NCI-H748 (cell line): ENCODE measurements around the gene ZNF507.
"Not testable (repeated sequence)": the region's sequence is repeated elsewhere in the genome, so short reads cannot be mapped to it uniquely, and the experiment has no call there.

Experiments
- DNase-seq: peaks from one replicate; lab custom pipeline; 2025; ENCODE audit not compliant: unreplicated experiment; lab: John Stamatoyannopoulos, UW

Gene ZNF507

DNA sequence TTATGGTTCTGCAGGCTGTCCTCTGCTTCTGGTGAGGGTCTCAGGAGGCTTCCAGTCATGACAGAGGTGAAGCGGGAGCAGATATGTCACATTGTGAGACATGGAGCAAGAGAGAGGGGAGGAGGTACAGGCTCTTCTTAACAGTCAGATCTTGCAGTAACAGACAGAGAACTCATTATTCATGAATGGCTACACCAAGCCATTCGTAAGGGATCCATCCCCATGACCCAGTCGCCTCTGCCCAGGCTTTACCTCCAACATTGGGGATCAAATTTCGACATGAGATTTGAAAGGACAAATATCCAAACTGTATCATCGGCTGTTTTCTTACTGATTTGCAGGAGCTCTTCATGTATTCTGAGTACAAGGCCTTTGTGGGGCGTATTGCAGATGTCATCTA lies 21.7 kb downstream of the ZNF507 start:
- no peak for DNase-seq

DNA sequence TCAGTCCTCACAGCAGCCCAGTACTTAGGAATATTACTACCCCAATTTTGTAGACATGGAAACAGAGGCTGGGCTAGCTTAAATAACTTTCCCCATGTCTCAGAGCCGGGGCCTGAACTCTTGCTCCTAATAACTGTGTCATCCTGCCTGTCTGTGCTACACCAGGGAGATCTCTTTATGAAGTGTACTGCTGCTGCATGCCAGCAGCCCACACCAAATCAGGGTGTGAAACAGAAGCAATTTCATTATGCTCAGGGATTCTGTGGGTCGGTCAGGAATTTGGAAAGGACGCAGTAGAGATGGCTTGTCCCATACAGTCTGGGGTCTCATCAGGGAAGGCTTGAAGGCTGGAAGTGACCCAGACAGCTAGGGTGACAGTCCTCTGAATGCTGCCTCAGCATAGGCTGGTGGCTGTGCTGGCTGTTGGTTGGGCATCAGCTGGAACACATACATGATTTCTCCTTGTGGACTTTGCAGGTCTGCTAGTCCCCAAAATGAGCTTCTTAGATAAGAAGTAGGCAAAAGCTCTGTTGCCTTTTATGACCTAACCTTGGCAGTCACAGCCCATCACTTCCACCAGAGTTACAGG lies 22.6 kb downstream of the ZNF507 start:
- DNase-seq: no peak

DNA sequence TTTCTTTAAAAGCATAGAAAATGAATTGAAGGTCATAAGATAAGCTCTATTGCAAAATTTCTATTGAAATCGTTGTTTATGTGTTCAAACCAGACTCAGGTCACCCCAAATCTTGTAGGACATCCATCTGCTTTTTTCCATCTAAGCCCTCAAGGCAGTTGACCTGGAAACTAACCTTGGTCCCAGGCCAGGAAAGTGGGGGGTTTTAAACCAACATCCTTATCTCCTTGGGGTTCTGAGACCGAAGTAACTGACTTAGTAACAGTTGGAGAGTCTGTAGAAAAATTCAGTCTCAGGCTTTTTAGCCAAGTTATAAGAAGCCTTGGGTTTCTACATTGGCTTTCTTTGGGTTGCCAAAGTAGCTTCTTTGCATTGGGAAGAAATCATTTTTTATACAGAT lies 23.4 kb downstream of the ZNF507 start:
- no peak for DNase-seq

DNA sequence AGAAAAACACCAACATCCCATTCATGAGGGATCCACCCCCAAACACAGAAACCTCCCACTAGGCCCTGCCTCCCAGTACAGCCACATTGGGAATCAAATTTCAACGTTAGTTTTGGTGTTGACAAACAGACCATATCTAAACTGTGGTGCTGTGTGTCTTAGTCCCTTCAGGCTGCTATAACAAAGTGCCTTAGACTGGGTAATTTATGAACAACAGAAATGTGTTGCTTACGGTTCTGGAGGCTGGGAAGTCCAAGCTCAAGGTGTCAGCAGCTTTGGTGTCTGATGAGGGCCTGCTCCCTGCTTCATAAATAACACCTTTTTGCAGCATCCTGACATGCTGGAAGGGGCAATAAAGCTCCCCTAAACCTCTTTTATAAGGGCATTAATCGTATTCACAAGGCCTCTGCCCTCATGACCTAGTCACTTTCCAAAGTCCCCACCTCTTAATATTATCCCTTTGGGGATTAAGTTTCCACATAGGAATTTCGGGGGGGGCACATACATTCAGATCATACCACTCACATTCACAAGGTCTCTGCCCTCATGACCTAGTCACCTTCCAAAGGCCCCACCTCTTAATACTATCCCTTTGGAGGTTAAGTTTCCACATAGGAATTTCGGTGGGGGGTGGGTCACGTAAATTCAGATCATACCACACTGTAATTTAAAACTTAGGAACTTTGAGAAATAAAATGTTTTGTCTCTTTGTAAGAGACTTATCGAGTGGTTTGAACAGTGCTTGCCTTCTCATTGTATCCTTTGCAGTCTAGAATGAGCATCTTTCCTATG lies 27.5 kb downstream of the ZNF507 start:
- no peak for DNase-seq

DNA sequence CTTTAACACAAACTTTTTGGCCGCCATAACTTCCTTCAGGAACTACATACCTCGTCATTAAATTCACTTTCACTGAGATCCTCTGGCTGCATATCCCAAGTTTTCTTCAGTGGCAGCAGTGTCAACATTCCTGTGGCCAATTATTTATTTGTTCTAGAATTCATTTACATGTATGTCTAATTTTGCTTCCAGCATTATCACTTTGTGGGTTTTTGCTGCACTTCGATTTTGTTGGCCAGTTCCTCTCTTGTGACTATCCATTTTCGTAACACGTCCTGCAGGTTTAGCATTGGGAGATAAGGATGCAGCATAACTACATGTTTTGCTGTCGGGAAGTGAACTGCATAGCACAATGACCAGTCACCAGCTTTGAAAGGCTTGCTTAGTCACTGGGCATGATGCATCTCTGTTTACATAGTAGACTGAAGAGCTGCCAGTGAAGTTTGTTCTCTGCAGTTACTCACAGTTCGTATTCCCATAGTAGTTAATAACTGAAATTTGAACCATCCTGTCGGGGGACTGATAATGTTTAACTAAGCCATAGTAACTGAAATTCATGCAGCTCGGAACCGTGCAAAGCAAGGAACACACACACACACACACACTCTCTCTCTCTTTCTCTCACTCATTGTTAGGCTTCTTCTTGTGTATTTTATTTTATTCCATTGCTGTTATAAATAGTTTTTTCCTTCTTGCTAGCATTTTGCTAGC lies 28.3 kb downstream of the ZNF507 start:
- peak; percentile 81 for DNase-seq

DNA sequence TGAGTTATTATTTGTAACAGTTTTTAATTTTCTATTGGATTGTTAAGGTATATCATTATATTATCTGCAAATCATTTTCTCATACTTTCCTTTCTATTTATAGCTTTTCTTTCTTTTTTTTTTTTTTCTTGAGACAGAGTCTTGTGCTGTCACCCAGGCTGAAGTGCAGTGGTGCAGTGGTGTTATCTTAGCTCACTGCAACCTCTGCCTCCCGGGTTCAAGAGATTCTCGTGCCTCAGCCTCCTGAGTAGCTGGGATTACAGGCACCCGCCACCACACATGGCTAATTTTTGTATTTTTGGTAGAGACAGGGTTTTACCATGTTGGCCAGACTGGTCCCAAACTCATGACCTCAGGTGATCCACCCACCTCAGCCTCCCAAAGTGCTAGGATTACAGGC lies 29.0 kb downstream of the ZNF507 start:
- DNase-seq: not testable (repeated sequence)

DNA sequence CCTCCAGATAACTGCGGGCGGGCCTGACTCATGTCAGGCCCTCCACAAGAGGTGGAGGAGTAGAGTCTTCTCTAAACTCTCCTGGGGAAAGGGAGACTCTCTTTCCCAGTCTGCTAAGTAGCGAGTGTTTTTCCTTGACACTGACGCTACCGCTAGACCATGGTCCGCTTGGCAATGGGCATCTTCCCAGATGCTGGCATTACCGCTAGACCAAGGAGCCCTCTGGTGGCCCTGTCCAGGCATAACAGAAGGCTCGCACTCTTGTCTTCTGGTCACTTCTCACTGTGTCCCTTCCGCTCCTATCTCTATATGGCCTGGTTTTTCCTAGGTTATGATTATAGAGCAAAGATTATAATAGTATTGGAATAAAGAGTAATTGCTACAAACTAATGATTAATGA lies 31.7 kb downstream of the ZNF507 start:
- DNase-seq: peak; percentile 15

DNA sequence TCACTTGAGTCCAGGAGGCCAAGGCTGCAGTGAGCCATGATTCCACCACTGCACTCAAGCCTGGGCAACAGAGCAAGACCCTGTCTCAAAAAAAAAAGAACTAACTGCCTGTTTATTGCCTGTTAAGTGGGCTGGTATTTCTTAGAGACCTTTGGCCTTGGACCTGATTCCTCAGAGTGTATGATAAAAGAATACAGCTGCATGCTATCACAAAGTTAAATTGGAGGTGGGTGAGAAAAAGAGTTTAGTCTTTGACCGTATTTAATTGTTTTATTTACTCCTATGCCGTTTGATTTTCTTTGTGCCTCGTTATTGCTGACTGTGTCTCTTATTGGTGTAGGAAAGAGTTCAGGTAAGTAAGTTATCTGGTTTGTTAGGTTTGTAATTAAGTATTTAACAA lies 34.9 kb downstream of the ZNF507 start:
- DNase-seq: no peak

DNA sequence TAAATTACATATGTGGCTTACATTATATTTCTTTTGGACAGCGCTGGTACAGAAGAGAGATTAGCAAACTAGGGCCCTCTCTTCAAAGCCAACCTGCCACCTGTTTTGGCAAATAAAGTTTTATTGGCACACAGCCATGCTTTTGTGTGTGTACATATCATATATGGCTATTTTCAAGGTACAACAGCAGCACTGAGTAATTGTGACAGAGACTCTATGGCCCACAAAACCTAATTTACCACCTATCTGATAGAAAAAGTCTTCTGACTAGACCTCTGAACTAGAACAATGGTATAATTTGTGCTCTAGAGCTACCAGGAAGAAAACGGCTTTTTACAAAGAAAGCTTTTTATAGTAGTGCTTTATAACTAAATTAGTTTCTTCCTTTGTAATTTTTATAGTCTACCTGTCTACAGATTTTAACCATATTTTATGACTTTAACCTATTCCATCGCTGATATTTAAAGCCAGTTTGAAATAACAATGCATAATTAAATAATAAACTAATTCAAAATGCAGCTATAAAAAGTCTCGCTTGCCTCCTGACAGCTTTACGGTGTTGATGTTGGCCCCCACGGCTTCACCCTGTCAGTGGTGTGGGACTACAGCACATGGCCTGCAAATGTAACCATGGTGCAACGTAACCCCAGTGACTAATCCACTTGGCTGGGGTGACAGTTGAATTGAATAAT lies 42.4 kb downstream of the ZNF507 start:
- DNase-seq: no peak

DNA sequence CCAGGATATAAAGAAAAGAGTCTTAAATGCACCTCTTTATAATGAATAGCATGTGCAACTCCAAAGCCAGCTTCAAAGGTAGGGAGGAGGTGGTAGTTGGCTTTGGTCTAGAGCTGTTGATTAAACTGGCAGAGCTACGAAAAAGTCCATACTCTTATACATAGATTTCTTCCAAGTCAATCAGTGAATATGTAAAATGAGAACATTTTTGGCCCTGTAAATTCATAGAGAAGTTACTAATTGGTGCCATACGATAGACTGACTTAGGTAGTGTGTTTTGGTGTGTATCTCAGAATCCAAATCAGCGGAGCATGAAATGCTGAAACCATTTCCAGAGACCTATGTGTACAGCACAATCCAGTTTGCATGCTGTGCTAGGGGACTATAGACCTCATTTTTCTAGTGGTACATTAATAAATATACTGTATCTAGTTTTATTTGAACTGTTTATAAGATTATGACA lies 43.0 kb downstream of the ZNF507 start:
- no peak for DNase-seq

DNA sequence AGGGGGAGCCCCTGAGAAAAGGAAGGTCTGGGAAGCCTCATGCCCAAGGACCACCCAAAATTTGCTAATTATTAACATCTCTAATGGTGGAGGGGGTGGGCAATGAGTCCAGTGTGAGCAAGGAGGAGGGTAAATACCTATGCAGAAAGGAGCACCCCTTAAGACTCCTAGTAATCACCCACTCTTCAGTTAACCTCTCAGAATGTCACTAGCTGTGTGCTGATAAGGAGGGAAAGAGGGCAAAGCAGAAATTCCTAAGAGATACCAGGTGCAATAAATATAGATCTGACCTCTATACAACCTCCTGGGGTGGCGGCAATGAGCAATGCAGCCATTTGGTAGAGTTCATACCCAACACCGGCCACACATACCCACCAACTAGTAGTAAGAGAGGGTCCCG lies 47.5 kb downstream of the ZNF507 start:
- DNase-seq: no peak

DNA sequence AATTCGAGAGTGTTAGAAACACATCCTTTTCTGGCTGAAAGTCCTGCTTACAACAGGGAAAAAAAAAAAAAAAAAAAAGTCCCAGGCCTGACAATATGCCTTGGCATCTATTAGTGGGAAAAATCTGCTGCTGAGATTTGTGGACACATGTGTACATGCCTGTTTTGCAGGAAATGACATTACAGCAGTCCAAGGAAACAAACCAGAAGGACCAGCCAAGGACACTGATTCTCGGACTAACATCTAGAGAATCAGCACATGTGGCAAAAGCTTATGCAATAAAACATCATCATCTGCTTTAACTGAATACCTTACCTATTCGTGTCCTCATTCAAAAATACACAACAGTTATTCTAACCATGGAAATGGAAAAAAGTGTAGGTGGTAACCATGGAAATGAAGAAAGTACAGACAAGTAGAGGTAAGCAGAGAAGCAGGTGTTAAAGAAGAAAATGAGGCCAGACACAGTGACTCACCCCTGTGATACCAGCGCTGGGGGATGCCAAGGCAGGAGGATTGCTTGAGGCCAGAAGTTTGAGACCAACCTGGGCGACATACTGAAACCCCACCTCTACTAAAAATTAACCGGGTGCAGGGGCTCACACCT lies 50.7 kb downstream of the ZNF507 start:
- no peak for DNase-seq

DNA sequence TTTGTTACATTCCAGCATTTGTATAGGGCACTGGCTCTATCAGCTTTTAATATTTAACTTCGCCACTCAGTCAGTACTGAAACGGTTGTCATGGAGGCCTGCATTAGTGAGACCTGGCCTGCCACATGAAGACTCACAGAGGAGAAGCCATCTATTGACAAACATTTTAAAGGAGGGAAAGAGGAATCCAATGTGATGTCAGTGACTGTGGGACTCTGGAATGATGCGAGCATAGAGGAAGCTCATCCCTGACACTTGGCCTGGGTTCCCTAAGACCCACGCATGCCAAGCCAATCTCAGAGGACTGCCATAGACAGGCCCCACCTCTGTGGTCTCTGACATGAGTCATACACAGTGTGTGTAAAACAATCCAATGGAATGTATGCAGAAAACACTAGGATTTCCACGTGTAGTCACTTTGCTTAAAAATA lies 52.3 kb downstream of the ZNF507 start:
- no peak for DNase-seq

DNA sequence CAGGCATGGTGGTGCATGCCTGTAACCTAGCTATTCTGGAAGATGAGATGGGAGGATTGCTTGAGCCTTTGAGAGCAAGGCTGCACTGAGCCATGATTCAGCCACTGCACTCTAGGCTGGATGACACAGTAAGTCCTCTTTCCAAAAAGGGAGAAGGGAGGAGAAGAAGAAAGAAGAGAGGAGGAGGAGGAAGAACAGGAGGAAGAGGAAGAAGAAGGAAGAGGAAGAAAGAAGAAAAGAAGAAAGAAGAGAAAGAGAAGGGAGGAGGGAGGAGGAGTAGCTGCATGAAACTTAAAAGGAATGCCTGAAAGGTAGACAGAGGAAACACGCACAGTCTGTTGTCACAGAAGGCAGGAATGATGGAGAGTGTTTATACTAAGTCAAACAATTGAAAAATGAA lies 56.6 kb downstream of the ZNF507 start:
- no peak for DNase-seq

DNA sequence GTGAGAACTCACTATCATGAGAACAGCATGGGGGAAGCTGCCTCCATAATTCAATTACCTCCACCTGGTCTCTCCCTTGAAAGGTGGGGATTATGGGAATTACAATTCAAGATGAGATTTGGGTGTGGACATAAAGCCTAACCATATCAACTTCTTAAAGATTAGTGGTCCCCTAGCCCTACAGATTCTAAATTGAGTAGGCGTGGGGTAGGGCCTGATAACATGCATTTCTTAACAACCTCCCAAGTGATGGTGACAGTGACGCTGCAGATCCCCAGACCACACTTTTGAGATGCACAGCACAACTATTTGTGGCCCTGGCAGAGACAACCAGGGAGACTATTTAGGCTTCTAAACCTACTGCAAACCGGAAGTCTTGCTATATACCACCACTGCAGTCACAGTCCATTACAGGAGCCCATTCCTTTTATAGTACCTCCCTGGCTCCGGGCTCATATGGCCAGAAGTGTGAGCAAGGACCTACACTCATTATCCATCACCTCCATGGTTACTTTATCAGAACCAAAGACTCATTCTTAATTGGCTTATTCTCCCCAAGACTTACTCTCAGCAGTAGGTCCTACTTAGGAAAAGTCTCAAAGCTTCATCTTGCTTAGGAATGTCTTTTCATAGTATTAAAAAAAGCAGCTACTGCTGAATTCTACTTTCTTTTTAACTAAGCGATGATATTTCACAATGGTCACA lies 58.0 kb downstream of the ZNF507 start:
- DNase-seq: no peak

DNA sequence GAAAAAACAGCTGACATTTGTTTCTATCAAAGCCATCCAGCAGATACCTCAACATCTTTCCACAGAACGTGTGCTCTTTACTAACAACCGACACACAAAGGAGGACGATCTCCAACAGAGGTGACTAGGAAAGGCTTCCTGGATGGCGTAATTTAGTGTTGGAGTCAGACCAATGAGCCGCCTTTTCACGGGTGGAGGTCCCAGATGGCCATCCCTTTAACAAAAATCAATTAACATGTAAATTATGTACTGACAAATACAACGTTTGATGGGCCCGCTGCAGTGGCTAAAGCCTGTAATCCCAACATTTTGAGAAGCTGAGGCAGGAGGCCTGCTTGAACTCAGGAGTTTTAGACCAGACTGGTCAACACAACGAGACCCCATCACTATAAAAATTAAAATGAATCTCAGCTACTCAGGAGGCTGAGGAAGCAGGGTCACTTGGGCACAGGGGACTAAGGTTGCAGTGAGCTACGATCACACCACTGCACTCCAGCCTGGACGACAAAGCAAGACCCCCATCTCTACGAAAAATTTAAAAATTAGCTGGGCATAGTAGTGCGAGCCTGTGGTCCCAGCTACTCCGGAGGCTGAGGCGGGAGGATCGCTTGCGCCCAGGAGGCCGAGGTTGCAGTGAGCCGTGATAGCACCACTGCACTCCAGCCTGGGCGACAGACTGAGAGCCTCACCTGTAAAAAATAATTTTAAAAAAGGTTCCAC lies 59.0 kb downstream of the ZNF507 start:
- no peak for DNase-seq

DNA sequence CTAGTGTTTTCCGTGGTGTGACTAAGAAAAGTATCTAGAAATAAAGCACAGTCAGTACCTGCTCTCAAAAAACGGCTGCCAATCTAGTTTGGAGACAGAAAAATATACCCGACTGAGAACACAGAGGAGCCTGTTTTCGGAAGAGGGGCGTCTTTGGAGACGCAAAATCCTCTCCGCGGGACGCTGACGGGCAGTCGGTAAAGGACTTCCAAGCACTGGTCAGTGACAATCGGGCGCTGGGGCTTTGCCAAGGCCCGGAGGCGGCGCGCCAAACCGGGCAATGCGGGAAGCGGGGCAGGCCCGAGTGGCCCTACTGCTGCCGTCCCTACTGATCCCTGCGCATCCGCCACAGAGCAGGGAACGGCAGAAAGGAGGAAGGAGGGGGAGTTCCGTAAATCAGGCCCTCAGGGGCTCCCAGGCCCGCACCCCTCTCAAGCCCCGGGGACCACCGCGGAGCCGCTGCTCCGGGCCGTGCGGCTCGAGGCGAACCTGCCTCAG lies 59.6 kb downstream of the ZNF507 start:
- peak; percentile 84 for DNase-seq

DNA sequence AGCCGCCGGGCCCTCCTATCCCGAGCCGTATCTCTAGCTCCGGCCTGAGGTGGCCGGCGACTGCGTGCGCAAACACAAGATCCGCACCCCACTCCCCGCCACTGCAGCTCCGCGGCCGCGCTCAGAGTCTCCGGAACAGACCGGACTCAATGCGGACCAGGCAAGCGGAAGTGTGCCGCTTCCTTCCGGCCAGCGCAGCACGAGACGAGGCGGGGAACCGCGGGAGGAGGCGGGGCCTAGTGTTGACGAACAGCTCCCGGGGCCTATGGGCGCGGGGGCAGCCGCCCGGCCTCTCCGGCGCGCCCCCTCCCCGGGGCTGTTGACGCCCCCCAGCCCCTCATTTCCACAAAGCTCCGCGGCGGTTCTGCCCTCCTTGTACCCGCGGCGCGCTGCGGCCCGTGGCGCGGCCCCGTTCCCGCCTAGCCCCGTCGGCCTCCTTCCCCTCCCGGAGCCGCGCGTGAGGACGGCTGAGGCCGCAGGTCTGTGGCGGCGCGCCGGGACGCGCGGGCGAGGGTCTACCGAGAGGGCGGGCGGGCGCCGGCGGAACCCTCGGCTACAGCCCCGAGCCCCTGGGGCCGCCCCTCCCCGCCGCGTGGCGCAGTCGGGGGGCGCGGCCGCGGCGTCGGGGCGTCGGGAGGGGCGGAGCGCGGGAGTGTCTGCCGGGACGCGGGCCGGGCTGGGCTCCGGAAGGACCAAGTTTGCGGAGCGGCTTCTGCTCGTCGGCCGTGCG lies 60.2 kb downstream of the ZNF507 start, which contains the start of gene DPY19L3:
DPY19L3 (plus strand) TSS at position 340 of the 730 bp plus-strand sequence. CDS start 2,484 bp downstream, outside the sequence.
- peak; percentile 97 for DNase-seq
